IPS-11a (cell line): ENCODE data around the gene EEF1G.
"Not testable (repeated sequence)": the region's sequence is repeated elsewhere in the genome, so short reads cannot be mapped to it uniquely, and the experiment has no call there.

Experiments used
- H3K4me3 ChIP-seq: one replicate; pipeline ENCODE4 v1.5.1; 2013; ENCODE audit warnings: low read depth, low read length, control low read depth

The EEF1G gene

DNA sequence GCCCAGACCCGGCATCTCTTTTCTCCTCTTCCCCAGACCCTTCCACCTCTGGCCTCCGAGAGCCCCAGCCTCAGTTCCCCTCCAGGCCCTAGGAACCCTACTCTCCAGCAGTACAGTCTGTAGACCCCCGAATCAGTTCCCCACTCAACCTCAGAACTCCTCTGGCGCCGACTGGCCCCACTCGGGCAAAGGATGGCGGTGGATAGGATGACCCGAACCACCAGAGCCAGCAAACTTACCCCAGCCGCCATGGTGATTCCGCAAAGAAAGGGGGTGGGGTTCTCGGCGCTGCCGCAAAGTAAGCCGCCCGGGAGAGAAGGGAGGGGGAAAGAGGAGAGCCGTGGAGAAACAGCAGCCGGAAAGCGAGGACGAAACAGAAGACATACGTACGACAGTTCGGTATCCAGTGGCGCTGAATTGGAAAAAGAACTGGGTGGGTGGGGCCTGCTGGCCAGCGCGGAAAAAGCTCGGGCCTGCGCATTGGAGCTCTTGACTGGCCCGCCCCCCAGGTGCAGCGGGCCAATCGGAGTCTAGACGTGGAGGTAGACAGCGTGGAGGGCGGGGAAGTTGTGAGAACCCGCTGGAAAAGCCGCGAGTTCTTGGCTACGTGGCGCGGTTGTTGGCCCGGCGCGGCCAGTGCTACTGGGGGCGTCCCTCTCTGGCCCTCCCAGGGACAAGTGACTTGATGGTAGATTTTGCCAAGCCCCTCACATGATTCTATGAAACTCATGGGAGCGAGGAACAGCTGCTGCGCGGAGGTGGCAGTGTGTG is at the start of gene EEF1G:
EEF1G (minus strand) TSS at position 300 of the 771 bp plus-strand sequence; CDS start at position 251, 49 bp downstream.
- peak within 1 kb of the TSS; percentile 98 for H3K4me3 ChIP-seq

DNA sequence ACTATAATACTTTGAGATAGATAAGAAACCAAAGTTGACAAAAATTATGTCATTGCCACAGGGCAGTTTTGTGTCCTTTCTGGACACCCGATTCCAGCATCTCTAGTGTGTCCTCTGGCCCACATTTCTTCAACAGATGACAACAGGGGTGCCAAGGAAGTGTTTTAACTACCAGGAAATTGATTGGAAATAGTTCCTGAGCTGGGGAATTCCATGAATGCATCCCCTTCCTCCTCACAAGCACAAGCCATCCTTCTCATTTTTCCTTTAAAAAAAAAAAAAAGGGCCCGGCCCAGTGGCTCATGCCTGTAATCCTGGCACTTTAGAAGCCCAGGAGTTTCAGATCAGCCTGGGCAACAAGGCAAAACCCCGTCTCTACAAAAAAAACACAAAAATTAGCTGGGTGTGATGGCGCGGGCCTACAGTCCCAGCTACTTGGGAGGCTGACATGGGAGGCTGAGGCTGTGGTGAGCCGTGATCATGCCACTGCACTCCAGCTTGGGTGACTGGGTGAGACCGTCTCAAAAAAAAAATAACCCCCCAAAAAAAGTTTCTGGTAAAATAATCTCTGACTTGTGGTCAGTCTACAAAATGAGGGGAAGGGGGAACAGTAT is 48.9 kb upstream of the EEF1G start:
- no peak overlapping the region for H3K4me3 ChIP-seq

DNA sequence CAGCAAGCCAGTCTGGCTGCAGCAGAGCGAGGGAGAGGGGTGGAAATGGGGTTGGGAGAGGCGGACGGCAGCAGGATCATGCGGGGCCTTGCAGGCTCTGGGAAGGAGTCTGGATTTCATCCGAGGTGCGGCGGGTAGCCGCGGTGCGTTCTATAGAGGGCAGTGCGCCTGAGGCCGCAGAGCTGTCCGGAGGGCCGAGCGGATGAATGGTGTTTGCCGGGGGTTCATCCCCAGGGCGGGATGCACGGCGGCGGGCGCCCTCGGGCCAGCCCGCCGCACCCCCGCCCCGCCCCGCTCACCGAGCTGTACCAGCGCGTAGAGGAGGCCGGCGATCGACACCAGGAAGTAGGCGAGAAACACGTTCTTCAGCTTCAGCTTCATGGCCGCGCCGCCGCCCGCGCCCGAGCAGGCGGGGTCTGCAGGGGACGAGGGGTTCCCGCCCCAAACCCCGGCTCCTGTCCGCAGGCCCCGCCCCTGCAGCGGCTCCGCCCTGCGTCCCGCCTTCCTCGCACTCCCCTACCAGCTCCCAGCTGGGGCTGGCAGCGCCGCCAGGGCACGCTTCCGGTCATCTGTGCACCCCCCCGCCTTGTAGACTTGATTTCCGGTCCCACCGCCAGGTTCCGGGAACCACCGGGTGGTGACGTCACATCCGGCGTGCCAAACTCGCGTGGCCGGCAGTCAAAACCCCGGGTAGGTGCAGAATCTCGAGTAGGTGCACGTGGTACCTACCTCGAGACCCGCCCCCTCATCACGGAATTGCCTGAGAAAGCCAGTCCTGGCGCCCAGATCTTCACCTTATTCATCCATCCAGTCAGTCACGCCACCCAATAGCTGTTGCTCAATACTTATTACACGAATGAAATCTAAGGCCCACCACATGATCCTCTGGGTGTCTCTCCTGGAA is 48.1 kb upstream of the EEF1G start, which contains the start of gene B3GAT3:
B3GAT3 (minus strand) TSS at position 420 of the 904 bp plus-strand sequence; CDS start at position 381, 39 bp downstream.
- H3K4me3 ChIP-seq: peak within 1 kb of the TSS; percentile 75

- H3K4me3 ChIP-seq: peak overlapping the region; percentile 75
Measured at GRCh38 chr11:62621027-62621566, 47.4 kb upstream of the EEF1G start.

GRCh38 chr11:62616957-62617356 is 43.3 kb upstream of the EEF1G start:
- not testable (repeated sequence) for H3K4me3 ChIP-seq

GRCh38 chr11:62615521-62615920 is 41.8 kb upstream of the EEF1G start:
- no peak overlapping the region for H3K4me3 ChIP-seq

- no peak overlapping the region for H3K4me3 ChIP-seq
Measured at GRCh38 chr11:62614275-62614674, 40.6 kb upstream of the EEF1G start.

DNA sequence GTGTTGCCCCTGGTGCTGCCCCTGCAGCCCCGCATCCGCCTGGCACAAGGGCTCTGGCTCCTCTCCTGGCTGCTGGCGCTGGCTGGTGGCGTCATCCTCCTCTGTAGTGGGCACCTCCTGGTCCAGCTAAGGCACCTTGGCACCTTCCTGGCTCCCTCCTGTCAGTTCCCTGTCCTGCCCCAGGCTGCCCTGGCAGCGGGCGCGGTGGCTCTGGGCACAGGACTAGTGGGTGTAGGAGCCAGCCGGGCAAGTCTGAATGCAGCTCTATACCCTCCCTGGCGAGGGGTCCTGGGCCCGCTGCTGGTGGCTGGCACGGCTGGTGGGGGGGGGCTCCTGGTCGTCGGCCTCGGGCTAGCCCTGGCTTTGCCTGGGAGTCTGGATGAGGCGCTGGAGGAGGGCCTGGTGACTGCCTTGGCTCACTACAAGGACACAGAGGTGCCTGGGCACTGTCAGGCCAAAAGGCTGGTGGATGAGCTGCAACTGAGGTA is 39.6 kb upstream of the EEF1G start:
- peak overlapping the region; percentile 14 for H3K4me3 ChIP-seq

DNA sequence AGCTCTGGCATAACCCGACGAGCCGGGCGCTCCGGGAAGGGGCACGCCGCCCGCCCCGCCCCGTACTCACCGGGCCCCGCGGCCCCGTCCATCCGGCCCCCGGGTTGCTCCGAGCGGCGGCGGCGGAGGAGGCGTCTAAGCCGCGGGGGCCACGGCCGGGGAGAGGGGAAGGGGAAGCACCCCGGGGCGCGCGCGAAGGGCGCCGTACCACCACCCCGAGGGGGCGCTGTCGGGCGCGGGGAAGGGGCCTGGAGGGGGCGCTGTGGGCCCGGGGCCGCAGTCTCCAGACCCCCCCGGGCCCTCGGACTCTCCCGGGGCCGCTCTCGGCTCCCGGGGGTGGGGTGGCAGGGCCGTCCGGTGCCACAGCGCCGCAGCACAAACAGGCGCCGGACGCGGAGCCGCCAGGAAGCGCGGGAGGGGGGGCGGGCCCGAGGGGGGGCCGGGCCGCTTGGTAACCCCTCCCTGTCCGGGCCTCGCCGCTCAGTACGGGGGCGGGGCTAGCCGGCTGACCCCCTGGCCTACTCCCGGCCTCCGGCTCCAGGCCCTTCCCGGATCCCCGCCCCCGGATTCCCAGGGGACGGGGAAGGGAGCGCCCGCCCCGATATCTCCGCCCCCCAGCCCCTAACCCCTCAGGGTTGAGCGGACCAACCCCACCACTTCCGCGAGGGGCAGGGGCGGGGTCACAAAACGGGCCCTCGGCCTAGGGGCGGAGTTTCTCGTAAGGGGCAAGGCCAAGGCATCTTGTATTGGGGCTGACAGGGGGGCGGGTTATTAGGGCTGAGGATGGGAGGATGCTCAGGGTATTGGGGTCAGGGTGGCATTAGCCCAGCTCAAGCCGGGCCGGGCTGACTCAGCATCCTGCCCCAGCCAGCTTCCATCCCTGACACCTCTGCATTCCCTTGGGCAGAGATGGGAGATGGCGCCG is 38.9 kb upstream of the EEF1G start, which contains the start of the genes EML3 and ROM1:
EML3 (minus strand) TSS at position 410 of the 925 bp plus-strand sequence; CDS start at position 92, 318 bp downstream.
ROM1 (plus strand) TSS at position 892 of the 925 bp plus-strand sequence; CDS start at position 917, 25 bp downstream.
- H3K4me3 ChIP-seq: peak within 1 kb of the TSS; percentile 50

DNA sequence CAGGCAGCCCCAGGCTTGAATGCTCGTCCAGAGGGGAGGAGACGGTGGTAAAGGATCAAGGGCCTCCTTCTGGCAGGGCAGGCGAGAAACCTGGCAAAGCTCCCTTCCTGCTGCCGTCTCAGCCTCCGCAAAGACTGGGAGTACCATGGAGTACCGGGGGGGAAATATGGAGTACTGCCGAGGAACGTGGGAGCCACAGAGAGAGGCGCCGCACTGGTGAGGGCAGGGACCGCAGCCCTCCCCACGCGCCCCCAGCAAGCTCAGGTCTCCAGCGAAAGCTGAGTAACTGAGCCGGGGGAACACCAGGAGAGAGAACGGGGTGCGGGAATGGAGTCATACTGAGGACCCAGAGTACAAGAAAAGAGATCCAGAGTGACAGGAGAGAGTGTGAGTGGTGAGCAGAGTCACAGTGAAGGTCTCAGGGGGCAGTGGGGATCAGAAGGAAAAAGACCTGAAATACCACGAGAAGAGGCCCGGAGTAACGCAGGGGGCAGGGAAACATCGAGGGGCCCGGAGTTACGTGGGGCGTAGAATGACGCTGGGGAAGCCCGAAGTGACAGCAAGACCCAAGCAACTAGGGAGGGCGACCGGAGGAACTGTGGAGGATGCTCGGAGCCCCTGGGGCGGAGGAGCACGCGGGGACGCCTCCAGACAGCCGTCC is 38.1 kb upstream of the EEF1G start:
- H3K4me3 ChIP-seq: peak overlapping the region; percentile 50

DNA sequence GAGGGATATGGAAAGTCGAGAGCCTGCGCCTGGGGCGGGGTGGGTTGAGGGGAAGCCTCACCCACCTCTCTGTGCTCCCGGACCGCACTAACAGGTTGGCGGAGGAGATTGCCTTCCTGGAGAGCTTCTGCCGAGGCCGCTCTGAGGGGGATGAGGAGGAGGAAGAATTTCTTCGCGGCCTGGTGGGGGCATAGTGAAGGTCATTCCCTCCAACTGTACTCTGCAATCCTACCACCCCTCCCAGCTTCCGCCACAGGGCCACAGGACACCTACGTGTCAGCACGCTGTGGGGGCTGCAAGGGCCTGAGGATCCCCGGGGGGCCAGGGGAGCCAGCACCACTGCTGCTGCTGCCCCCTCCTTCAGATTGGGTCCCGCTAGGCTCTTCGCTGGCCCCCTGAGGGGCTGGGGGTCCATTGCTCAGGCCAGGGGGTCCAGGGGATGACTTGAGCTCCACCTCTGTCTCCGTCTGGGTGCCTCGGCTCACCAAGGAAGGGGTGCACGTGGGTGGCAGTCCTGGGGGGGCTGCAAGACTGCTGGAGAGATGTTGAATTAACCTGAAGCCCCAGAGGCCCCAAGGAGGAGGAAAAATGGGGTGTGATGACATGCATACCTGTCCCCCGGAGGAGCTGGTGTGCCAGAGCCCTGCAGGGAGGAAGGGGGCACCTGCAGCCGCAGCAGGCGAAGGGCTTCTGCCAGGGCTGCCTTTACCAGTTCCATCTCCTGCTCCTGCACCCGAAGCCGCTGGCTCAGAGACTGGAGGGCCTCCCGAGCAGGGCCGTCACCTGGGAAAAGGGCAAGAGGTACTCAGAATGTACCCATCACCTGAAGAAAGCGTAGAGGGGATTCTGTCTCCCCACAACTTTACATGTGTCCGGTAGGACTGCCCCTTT is 37.4 kb upstream of the EEF1G start:
- H3K4me3 ChIP-seq: peak overlapping the region; percentile 50

DNA sequence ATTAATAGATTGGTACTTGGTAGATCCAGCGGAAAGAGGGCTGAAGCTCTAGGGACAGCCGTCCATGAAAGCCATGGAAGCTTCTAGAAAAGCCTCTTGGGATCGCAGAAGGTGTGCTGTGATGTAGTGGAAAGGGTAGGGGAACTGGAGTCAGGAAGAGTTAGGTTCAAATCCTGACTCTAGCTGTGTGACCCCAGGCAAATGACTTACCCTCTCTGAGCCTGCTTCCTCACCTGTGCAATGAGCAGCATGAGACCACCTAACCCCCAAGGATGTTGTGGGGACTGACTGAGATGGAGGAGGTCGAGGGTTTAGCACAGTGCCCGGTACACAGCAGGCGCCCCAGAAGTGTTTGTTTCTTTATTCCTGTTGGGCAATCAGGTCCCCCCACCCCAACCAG is 36.7 kb upstream of the EEF1G start:
- H3K4me3 ChIP-seq: no peak overlapping the region

DNA sequence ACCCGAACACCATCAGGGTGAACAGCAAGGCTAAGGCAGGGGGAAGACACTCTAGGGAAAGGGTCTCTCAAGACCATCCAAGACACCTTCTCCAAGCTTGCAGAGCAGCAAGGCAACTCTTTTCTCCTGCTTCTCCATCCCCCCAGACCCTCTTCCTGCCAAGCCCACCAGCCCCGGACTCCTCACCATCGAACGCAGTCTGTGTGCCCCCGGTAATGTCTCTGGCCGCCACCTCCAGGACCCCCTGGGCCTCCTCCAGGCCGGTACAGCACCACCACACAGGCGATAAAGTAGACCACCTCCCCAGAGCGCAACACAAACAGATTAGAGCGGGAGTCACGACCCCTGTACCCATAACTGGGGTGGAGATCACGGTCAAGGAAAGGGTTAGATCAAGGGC is 35.1 kb upstream of the EEF1G start:
- no peak overlapping the region for H3K4me3 ChIP-seq

GRCh38 chr11:62607714-62608113 is 34.0 kb upstream of the EEF1G start:
- H3K4me3 ChIP-seq: no peak overlapping the region

- no peak overlapping the region for H3K4me3 ChIP-seq
Measured at GRCh38 chr11:62605902-62606301, 32.2 kb upstream of the EEF1G start.

GRCh38 chr11:62605467-62605866 is 31.8 kb upstream of the EEF1G start:
- H3K4me3 ChIP-seq: no peak overlapping the region

- no peak overlapping the region for H3K4me3 ChIP-seq
Measured at GRCh38 chr11:62604460-62605120, 30.9 kb upstream of the EEF1G start.
